Lower lobe of right lung (tissue), 2 donors: ENCODE data around the gene LRTM2. TPM values are rescaled to one million over a fixed set of nuclear protein-coding genes. Genes with fewer than 3 reads are reported as not detected.

ENCODE experiments used
- ATAC-seq, 2 donors: fragments of 200-7000 bp; cut with Tn5 transposase; one replicate each; pipeline ENCODE4 v1.9.1; 2020 to 2022; ENCODE audit warnings: mild to moderate bottlenecking in 2 of 2, moderate library complexity in 2 of 2
- DNase-seq: peaks from one replicate; pipeline ENCODE4 v3.0.0-alpha.2; 2020
- H3K27ac ChIP-seq: fragments of 200-600 bp; one replicate; pipeline ENCODE4 v1.8.0; 2022
- H3K27me3 ChIP-seq: fragments of 200-600 bp; one replicate; pipeline ENCODE4 v1.8.0; 2022; ENCODE audit warnings: low read depth
- H3K36me3 ChIP-seq: fragments of 200-600 bp; one replicate; pipeline ENCODE4 v1.8.0; 2022; ENCODE audit warnings: mild to moderate bottlenecking
- H3K4me1 ChIP-seq: fragments of 200-600 bp; one replicate; pipeline ENCODE4 v1.8.0; 2022
- H3K4me3 ChIP-seq: fragments of 200-600 bp; one replicate; pipeline ENCODE4 v1.8.0; 2022; ENCODE audit warnings: mild to moderate bottlenecking
- H3K9me3 ChIP-seq: fragments of 200-600 bp; one replicate; pipeline ENCODE4 v1.8.0; 2022
- intact Hi-C: fragments of 100-400 bp; cut with DNase I; formaldehyde crosslinking; loops from one replicate; pipeline ENCODE4 v1.11.0; 2022
- total RNA-seq: library from RNA; stranded (reverse); fragmentation: NEBNext Ultra II Directional; extraction: Animal tissue kit (Norgen Biotek cat#: 25700); gene quantifications from one replicate; pipeline ENCODE4 v1.2.1, GENCODE V29; 2021
- TF ChIP-seq, protein P1 (sequence below): fragments of 200-600 bp; IDR thresholded peaks from one replicate; pipeline ENCODE4 v1.8.0; 2022; ENCODE audit warnings: antibody characterized with exemption, mild to moderate bottlenecking
- donor health status: DM: no; HTN: yes; CAD: no; lungs with severe emphysema.

LRTM2 gene
- total RNA-seq, 1 donor from 2014 or later, result not detected

DNA sequence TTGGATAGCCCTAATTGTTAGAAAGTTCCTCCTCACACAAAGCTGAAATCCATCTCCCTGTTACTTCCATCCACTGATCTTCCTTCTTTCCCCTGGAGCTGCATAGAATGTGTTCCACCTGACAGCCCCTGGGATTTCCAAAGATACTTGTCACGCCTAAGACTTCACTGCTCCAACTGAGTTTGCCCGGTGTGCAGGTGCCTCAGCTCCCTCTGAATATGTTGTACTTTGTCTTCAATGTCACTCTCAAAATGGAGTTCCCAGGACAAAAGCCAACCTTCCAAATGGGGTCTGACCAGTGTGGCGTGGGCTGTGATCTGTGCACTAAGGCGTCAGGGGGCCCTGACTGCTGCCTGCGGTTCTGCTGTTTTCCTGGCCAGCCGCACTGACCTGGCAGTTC is 55.2 kb downstream of the LRTM2 start:
- ATAC-seq (no peak), DNase-seq (no peak)
- Histone ChIP-seq H3K36me3 (no peaks in the 10 kb centered on the region), H3K9me3 (no peaks in the 10 kb centered on the region), H3K4me3 (no peak overlapping the region), H3K27ac (no peak overlapping the region), H3K27me3 (no peaks in the 10 kb centered on the region), H3K4me1 (no peaks in the 10 kb centered on the region)
- TF ChIP-seq, protein P1, sequence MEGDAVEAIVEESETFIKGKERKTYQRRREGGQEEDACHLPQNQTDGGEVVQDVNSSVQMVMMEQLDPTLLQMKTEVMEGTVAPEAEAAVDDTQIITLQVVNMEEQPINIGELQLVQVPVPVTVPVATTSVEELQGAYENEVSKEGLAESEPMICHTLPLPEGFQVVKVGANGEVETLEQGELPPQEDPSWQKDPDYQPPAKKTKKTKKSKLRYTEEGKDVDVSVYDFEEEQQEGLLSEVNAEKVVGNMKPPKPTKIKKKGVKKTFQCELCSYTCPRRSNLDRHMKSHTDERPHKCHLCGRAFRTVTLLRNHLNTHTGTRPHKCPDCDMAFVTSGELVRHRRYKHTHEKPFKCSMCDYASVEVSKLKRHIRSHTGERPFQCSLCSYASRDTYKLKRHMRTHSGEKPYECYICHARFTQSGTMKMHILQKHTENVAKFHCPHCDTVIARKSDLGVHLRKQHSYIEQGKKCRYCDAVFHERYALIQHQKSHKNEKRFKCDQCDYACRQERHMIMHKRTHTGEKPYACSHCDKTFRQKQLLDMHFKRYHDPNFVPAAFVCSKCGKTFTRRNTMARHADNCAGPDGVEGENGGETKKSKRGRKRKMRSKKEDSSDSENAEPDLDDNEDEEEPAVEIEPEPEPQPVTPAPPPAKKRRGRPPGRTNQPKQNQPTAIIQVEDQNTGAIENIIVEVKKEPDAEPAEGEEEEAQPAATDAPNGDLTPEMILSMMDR, result no peak
- intact Hi-C loops, result no loop called here

DNA sequence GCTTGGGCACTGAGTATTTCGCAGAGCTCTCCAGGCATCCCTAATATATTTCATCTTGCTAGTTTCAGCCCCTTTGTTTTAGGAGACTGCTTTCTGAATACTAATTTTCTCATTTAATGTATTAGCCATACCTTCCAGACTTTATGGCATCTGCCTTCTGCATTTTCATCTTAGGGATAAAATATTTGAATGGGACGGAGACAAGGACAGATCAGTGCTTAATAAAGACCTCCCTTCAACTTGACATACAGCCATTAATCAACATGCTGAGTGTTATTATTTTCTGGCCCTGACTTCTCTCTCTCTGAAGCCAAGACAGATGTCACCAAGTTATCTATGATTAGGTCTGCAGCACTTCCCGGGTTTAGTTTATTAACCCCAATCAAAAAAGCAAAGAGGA is 55.7 kb downstream of the LRTM2 start:
- TF ChIP-seq, protein P1, result no peak
- Histone ChIP-seq H3K36me3 (no peaks in the 10 kb centered on the region), H3K4me3 (no peak overlapping the region), H3K27ac (no peak overlapping the region), H3K9me3 (no peaks in the 10 kb centered on the region), H3K4me1 (no peaks in the 10 kb centered on the region), H3K27me3 (peaks cover under 1% of the 10 kb centered on the region)
- DNase-seq (no peak), ATAC-seq (no peak)
- intact Hi-C loops, result no loop called here

DNA sequence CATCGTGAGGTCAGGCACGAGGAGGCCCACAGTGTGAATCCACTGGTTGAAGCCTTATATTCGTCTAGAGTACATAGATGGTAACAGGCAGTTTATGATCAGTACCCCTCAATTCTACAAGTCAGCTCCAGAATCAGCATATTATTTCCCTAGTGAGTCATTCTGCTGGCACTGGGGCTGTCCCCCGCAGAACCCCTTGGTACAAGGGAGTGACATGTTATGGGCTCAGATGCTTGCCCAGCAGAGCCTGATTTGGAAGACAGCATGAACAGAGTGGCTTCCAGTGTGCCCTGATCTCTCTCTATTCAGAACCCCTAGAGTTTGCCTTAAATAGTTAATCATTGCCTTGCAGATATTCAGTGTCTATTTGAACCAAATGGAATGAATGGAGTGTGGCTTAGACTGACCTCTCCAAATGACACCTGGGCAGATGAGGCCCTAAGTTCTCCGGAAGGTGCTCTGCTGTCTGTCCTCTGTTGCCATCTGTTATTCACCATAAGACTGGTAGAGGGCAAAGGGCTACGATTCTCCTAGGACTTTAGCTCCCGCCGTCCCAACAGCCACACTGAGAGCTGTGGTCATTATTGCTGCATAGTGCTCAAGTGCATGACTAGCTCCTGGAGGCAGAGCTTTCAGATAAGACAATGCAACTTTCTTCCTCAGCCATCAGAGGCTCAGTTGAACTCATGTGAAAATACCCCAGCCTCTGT is 57.0 kb downstream of the LRTM2 start:
- H3K27ac ChIP-seq, result no peak overlapping the region
- no peaks in the 10 kb centered on the region for H3K9me3 ChIP-seq
- intact Hi-C loops, result no loop called here
- ATAC-seq (no peak), DNase-seq (no peak)
- no peaks in the 10 kb centered on the region for H3K36me3 ChIP-seq
- peaks cover 5% of the 10 kb centered on the region for H3K27me3 ChIP-seq
- TF ChIP-seq, protein P1, result no peak
- H3K4me1 ChIP-seq, result no peaks in the 10 kb centered on the region
- H3K4me3 ChIP-seq, result no peak overlapping the region

DNA sequence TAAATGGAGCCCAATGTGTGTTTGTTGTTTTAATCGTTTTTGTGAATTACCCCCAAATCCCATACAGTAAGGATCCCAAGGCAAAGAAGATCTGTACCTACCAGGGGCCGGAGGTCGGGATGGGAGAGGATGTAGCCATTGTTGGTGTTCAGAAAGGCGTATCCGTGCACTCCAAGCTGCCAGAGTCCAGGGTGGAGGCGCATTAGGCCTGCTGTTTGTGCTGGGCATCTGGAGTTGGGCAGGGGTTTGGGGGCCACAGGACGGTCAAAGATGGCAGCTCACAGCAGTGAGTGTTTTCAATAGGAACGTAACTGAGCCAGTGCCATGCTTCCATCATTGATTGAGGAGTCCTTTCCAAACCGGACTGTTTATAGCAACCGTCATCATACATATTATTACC is 57.8 kb downstream of the LRTM2 start:
- Histone ChIP-seq H3K27ac (no peak overlapping the region), H3K4me1 (no peaks in the 10 kb centered on the region), H3K27me3 (peaks cover 5% of the 10 kb centered on the region), H3K4me3 (no peak overlapping the region), H3K36me3 (no peaks in the 10 kb centered on the region), H3K9me3 (no peaks in the 10 kb centered on the region)
- TF ChIP-seq, protein P1, result no peak
- DNase-seq (no peak), ATAC-seq (no peak)
- intact Hi-C loops, result no loop called here

DNA sequence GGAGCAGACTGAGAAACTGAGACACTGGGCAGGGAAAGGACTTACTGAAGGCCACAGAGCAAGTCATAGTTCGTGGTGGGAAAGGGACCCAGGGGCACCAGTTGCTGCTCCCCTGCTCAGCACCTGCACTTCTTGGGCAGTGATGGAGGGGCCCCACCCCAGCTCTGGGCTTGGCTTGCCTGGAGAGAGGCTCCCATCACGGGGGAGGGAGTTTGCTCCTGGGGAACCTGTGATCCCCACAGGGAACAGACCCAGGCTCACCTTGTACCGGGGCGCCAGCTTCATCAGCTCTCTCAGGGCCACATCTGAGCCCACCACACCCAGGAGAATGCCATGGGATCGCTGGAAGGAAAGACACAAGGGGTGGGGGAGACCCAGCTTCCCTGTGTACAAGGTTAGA is 58.3 kb downstream of the LRTM2 start:
- no peak for ATAC-seq
- intact Hi-C loops, result no loop called here
- H3K36me3 ChIP-seq, result no peaks in the 10 kb centered on the region
- H3K27me3 ChIP-seq, result peaks cover 5% of the 10 kb centered on the region
- no peaks in the 10 kb centered on the region for H3K9me3 ChIP-seq
- H3K4me1 ChIP-seq, result no peaks in the 10 kb centered on the region
- no peak overlapping the region for H3K4me3 ChIP-seq
- no peak for DNase-seq
- H3K27ac ChIP-seq, result no peak overlapping the region
- TF ChIP-seq, protein P1, result no peak
